ENCODE data around the gene PAGE2.
"Not testable (repeated sequence)": the region's sequence is repeated elsewhere in the genome, so short reads cannot be mapped to it uniquely, and the experiment has no call there.

Gene PAGE2

GRCh38 chrX:55088795-55089489 lies at the start of gene PAGE2:
TSS of gene PAGE2 (plus strand) at chrX:55089018. CDS start at chrX:55090021, 1,003 bp downstream.
- DNase-seq (ENCODE audit: low spot score) = no peak

DNA sequence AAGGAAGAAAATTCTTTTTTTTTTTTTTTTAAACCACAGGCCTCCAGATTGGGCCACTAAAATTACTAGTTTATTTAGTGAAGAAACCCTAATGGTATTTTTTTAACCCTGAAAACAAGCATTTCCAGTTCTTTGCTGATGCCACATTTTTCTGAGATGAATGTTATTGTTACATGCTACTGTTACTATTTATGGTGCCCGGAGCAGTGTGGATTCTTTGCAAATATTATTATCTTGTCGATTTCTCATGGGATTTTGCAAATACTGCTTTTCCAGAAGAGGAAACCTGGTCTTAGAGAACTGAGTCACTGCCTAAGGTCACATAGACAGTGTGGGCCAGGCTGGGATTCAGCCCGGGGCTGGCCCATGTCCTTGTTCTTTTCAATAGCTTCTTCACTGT lies 49.3 kb upstream of the PAGE2 start:
- DNase-seq (ENCODE audit: low spot score) = no peak

DNA sequence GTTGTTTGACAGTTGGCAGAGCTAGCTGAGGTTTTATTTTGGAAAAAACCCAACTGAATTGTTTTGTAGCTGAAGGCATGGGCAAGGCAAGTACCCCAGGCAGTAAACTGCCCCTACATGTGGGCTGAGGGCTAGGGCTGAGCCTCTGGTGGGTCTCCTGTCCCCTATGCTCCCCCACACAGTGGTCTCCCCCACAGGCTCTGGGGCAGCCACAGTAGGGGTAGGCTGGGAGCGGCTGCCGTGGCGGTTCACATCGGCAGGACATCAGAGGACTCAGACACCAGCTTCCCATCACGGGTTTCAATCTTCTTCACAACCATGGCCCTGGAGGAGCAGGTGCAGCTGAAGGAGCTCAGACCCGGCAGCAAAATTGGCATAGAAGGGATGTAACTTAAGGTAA lies 47.3 kb upstream of the PAGE2 start:
- DNase-seq (ENCODE audit: low spot score) = no peak

GRCh38 chrX:55050599-55050998 lies 38.2 kb upstream of the PAGE2 start:
- not testable (repeated sequence) for DNase-seq (ENCODE audit: low spot score)

- peak; percentile 72 for DNase-seq (ENCODE audit: low spot score)
Observed at GRCh38 chrX:55056820-55057674, 31.8 kb upstream of the PAGE2 start.

DNA sequence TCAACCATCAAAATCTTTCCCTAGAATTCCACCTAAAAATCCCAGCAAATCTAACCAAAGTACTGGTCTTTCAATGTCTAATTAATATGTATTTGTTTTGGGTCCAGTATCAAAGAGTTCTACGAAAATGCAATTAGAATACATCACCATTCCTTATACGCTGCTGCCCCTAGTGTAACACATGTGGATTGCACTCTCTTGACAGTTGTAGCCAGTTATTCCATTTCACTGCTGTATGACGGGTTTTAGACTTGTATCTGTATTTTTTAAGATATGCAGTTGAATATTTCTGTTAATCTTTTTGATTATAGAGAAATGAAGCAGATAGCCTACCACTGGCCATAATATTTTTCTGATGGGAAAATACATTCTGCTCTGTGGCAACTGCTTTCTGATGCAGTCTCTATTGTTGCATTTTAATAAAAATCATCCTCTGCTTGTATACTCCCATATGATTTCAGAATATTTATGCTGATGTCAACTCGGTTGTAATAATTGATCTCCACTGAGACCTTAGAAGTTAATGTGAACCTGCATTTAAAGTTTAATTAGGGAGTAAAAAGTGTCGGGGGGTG lies 31.1 kb upstream of the PAGE2 start:
- DNase-seq (ENCODE audit: low spot score) = peak; percentile 62

DNA sequence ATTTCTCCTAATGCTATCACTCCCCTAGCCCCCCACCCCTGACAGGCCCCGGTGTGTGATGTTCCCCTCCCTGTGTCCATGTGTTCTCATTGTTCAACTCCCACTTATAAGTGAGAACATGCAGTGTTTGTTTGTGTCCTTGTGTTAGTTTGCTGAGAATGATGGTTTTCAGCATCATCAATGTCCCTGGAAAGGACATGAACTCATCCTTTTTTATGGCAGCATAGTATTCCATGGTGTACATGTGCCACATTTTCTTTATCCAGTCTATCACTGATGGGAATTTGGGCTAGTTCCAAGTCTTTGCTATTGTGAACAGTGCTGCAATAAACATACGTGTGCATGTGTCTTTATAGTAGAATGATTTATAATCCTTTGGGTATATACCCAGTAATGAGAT lies 21.6 kb upstream of the PAGE2 start:
- not testable (repeated sequence) for DNase-seq (ENCODE audit: low spot score)

GRCh38 chrX:55072286-55072685 lies 16.5 kb upstream of the PAGE2 start:
- DNase-seq (ENCODE audit: low spot score) = no peak

DNA sequence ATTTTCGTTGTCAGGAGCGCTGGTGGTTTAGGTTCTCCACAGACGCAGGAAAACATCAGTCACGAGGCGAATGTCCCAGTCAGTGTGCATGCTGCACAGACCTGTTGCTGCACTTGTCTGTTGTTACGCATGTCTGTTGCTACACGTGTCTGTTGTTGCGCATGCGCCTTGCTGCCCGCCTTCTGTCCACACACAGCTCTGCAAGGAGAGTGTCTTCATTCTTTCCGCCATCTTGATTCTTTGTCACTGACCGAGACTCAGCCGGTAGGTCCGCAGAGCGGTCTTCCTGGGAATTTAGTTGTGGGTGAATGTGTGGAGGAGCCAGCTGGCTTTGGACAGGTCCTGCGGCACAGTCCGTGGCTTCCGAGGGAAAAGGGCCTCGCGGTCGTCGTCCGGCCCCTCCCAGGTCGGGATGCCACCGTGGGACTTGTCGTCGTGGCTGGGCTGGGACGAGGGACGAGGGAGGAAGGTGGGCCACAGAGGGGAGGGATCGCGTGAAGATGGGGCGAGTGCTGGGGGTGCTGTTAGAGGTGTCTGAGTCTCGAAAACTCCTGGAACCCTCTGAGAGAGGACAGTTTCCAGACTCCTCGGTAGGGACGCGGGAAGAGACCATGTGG lies 13.9 kb upstream of the PAGE2 start, which contains the start of gene PAGE2B:
Gene PAGE2B, plus strand, starts transcription at position 180 of the 617 bp plus-strand sequence. CDS start 1,012 bp downstream, outside the sequence.
- no peak for DNase-seq (ENCODE audit: low spot score)

- no peak for DNase-seq (ENCODE audit: low spot score)
Observed at GRCh38 chrX:55098691-55099090, 9.9 kb downstream of the PAGE2 start.

GRCh38 chrX:55099162-55099561 lies 10.3 kb downstream of the PAGE2 start:
- DNase-seq (ENCODE audit: low spot score) = no peak

- no peak for DNase-seq (ENCODE audit: low spot score)
Observed at GRCh38 chrX:55102754-55103153, 13.9 kb downstream of the PAGE2 start.

DNA sequence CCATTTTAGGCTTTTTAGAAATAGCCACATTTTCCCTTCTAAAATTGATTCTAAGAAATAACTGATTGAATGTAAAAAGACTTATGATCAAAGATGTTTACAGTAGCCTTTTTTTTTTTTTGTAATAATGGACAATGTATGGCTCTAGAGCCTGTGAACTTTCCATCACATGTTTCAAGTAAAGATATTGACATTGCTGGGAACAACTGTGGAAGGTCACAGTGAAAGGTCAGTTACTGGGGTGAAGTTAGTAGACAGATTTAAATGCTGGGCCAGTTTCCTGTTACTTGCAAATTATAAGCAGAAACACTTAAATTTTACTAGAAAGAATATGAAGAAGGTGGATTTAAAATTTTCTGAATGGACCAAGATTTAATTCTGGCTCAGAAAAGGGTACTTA lies 18.4 kb downstream of the PAGE2 start:
- no peak for DNase-seq (ENCODE audit: low spot score)

DNA sequence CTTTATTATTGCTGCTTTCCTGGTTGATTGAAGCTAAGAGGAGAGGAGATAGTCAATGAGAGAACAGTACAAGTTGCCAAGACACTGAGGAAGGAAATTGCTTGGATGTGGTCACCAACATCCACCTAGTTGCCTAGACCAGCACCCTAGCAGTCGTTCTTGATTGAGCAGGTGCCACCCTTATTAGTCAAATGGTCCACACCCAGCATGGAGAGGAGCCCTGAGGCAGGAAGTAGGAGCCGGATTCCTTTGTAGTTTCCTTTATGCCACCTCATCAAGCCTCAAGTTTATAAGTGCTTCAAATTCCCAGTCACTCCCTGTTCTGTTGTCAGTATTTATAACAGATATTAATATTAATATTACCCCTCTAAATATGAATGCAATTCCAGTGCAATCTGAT lies 19.1 kb downstream of the PAGE2 start:
- DNase-seq (ENCODE audit: low spot score) = no peak

GRCh38 chrX:55109306-55109705 lies 20.5 kb downstream of the PAGE2 start:
- no peak for DNase-seq (ENCODE audit: low spot score)

- no peak for DNase-seq (ENCODE audit: low spot score)
Observed at GRCh38 chrX:55111578-55112254, 22.9 kb downstream of the PAGE2 start.

GRCh38 chrX:55116589-55116988 lies 27.8 kb downstream of the PAGE2 start:
- DNase-seq (ENCODE audit: low spot score) = not testable (repeated sequence)

- DNase-seq (ENCODE audit: low spot score) = peak; percentile 3
Observed at GRCh38 chrX:55118574-55118973, 29.8 kb downstream of the PAGE2 start.

DNA sequence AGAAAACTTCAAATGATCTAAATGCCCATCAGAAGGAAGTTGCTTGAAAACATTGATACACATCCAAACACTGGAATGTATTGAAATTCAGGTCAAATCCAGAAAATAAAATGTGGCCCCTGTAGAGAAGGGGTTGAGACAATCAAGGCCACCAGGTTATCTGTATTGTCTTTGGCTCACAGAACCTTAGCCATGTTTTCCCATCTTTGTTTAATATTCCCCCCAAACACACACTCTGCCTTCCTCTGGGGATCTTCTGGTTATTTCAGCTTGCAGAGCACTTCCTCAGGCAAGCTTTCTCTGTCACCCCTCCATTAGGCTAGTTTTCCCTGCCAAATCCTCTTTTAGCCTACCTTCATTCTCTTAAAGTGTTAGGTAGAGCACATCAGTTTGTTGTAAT lies 30.5 kb downstream of the PAGE2 start:
- DNase-seq (ENCODE audit: low spot score) = no peak

DNA sequence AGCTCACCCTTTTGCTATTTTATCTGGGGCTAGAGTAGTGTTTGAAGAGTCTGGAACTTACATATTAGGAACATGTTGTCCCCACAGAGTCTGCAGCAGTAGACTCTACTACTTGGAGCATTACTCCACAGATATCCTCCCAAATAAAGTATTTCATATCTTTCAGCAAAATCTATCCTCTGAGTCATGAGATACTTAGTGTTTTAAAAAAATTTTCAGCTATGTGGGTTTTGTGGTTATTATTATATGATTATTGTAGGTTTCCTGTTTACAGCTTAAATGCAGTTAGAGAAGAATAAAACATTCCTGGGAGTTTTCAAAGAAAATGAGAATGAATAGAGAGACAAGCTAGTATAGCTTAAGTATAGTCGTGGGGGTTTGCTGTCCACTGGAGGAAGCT lies 30.9 kb downstream of the PAGE2 start:
- no peak for DNase-seq (ENCODE audit: low spot score)

DNA sequence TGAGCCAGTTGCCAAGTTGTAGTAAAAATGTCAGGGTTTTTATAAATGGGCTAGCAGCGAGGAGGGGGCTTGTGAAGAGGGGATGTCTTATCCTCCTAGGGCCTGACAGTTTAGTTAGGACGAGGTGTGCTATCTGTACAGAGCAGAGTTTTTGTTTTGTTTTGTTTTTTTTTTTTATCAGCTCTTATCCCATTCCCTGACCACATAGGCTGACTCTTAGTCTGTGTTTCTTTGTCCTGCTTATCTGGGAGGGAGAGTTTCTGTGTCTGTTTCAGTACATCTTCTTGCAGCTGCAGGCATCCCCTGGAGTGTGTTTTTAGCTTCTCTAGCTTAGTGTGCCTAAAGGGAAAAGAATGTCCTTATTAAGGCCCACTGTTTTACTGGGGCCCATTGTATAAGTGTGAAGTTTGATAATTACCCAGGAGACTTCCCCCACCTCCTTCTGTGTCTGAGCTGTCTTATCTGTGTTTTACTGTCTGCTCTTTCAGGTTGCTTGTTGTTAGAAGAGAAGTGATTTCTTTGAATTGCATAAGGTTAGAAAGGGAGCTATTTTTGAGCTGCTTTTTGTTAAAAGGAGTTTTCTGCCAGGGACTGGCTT lies 32.0 kb downstream of the PAGE2 start:
- no peak for DNase-seq (ENCODE audit: low spot score)
